ENCODE measurements around the gene UNC93A.

The UNC93A gene

GRCh38 chr6:167298127-167298526 is 7.0 kb downstream of the UNC93A start:
- no peak overlapping the region for H3K4me3 ChIP-seq (ENCODE audit: low read length)
- no peak overlapping the region for H3K27ac ChIP-seq (ENCODE audit: low read depth, low read length)
- H3K79me2 ChIP-seq (ENCODE audit: control insufficient read depth, low read length): no peaks in the 10 kb centered on the region
- H3K9me3 ChIP-seq (ENCODE audit: control insufficient read depth, insufficient read depth, low read length): no peaks in the 10 kb centered on the region
- H3F3A ChIP-seq (ENCODE audit: control insufficient read depth, insufficient read depth): no peaks in the 10 kb centered on the region
- no peak for TF ChIP-seq CTCF (IDR thresholded peaks at IDR 0.05; ENCODE audit: low read depth, low read length, poor library complexity, severe bottlenecking)
- no peak for TF ChIP-seq EZH2phosphoT487 (IDR thresholded peaks at IDR 0.05; ENCODE audit: borderline replicate concordance, low read length)
- H4K20me1 ChIP-seq (ENCODE audit: control insufficient read depth, insufficient read depth, low read depth, low read length): no peaks in the 10 kb centered on the region
- H3K36me3 ChIP-seq (ENCODE audit: control insufficient read depth, low read length): no peaks in the 10 kb centered on the region
- H3K9me2 ChIP-seq (replicated peaks; ENCODE audit: control insufficient read depth, low read length): no peaks in the 10 kb centered on the region
- no peaks in the 10 kb centered on the region for H3K4me1 ChIP-seq (ENCODE audit: control insufficient read depth, low read length)
- peaks cover 10% of the 10 kb centered on the region for H3K27me3 ChIP-seq (ENCODE audit: control insufficient read depth, low read length)
- H3K4me2 ChIP-seq (ENCODE audit: low read length): no peak overlapping the region

- Histone ChIP-seq H3K27me3 (ENCODE audit: control insufficient read depth, low read length) (peaks cover 10% of the 10 kb centered on the region), H3K9me2 (replicated peaks; ENCODE audit: control insufficient read depth, low read length) (no peaks in the 10 kb centered on the region), H3K36me3 (ENCODE audit: control insufficient read depth, low read length) (no peaks in the 10 kb centered on the region), H3F3A (ENCODE audit: control insufficient read depth, insufficient read depth) (no peaks in the 10 kb centered on the region), H3K4me2 (ENCODE audit: low read length) (no peak overlapping the region), H4K20me1 (ENCODE audit: control insufficient read depth, insufficient read depth, low read depth, low read length) (no peaks in the 10 kb centered on the region), H3K79me2 (ENCODE audit: control insufficient read depth, low read length) (no peaks in the 10 kb centered on the region), H3K4me3 (ENCODE audit: low read length) (no peak overlapping the region), H3K27ac (ENCODE audit: low read depth, low read length) (no peak overlapping the region), H3K4me1 (ENCODE audit: control insufficient read depth, low read length) (no peaks in the 10 kb centered on the region), H3K9me3 (ENCODE audit: control insufficient read depth, insufficient read depth, low read length) (no peaks in the 10 kb centered on the region)
- no peak for TF ChIP-seq EZH2phosphoT487 (IDR thresholded peaks at IDR 0.05; ENCODE audit: borderline replicate concordance, low read length)
- no peak for TF ChIP-seq CTCF (IDR thresholded peaks at IDR 0.05; ENCODE audit: low read depth, low read length, poor library complexity, severe bottlenecking)
Measured at GRCh38 chr6:167299641-167300308, 8.7 kb downstream of the UNC93A start.

GRCh38 chr6:167300902-167301777 is 10.0 kb downstream of the UNC93A start:
- H4K20me1 ChIP-seq (ENCODE audit: control insufficient read depth, insufficient read depth, low read depth, low read length): no peaks in the 10 kb centered on the region
- no peak for TF ChIP-seq CTCF (IDR thresholded peaks at IDR 0.05; ENCODE audit: low read depth, low read length, poor library complexity, severe bottlenecking)
- TF ChIP-seq EZH2phosphoT487 (IDR thresholded peaks at IDR 0.05; ENCODE audit: borderline replicate concordance, low read length): no peak
- no peaks in the 10 kb centered on the region for H3F3A ChIP-seq (ENCODE audit: control insufficient read depth, insufficient read depth)
- H3K9me2 ChIP-seq (replicated peaks; ENCODE audit: control insufficient read depth, low read length): no peaks in the 10 kb centered on the region
- peaks cover 10% of the 10 kb centered on the region for H3K27me3 ChIP-seq (ENCODE audit: control insufficient read depth, low read length)
- no peak overlapping the region for H3K4me2 ChIP-seq (ENCODE audit: low read length)
- H3K4me3 ChIP-seq (ENCODE audit: low read length): no peak overlapping the region
- no peak overlapping the region for H3K27ac ChIP-seq (ENCODE audit: low read depth, low read length)
- H3K4me1 ChIP-seq (ENCODE audit: control insufficient read depth, low read length): no peaks in the 10 kb centered on the region
- no peaks in the 10 kb centered on the region for H3K36me3 ChIP-seq (ENCODE audit: control insufficient read depth, low read length)
- no peaks in the 10 kb centered on the region for H3K79me2 ChIP-seq (ENCODE audit: control insufficient read depth, low read length)
- no peaks in the 10 kb centered on the region for H3K9me3 ChIP-seq (ENCODE audit: control insufficient read depth, insufficient read depth, low read length)
